ENCODE data around the gene JAKMIP1.

JAKMIP1 gene

GRCh38 chr4:6177587-6178197 lies 22.7 kb downstream of the JAKMIP1 start:
- no peak for DNase-seq

- no peak for DNase-seq
Observed at GRCh38 chr4:6175426-6175825, 24.9 kb downstream of the JAKMIP1 start.

GRCh38 chr4:6172927-6173200 lies 27.5 kb downstream of the JAKMIP1 start:
- no peak for DNase-seq

GRCh38 chr4:6172093-6172926 lies 28.0 kb downstream of the JAKMIP1 start:
- DNase-seq: no peak

- DNase-seq: no peak
Observed at GRCh38 chr4:6169239-6169638, 31.1 kb downstream of the JAKMIP1 start.

GRCh38 chr4:6165766-6166165 lies 34.6 kb downstream of the JAKMIP1 start:
- DNase-seq: no peak

- DNase-seq: no peak
Observed at GRCh38 chr4:6162885-6163284, 37.5 kb downstream of the JAKMIP1 start.

GRCh38 chr4:6161921-6162464 lies 38.4 kb downstream of the JAKMIP1 start:
- DNase-seq: no peak

GRCh38 chr4:6160536-6160935 lies 39.8 kb downstream of the JAKMIP1 start:
- no peak for DNase-seq

- no peak for DNase-seq
Observed at GRCh38 chr4:6157926-6158325, 42.4 kb downstream of the JAKMIP1 start.

- DNase-seq: no peak
Observed at GRCh38 chr4:6155996-6156750, 44.2 kb downstream of the JAKMIP1 start.

GRCh38 chr4:6154875-6155274 lies 45.5 kb downstream of the JAKMIP1 start:
- DNase-seq: no peak

- no peak for DNase-seq
Observed at GRCh38 chr4:6153874-6154273, 46.5 kb downstream of the JAKMIP1 start.

GRCh38 chr4:6152869-6153705 lies 47.3 kb downstream of the JAKMIP1 start:
- no peak for DNase-seq

GRCh38 chr4:6150046-6150735 lies 50.2 kb downstream of the JAKMIP1 start:
- DNase-seq: no peak

GRCh38 chr4:6148506-6149205 lies 51.7 kb downstream of the JAKMIP1 start:
- DNase-seq: no peak

GRCh38 chr4:6147441-6147840 lies 52.9 kb downstream of the JAKMIP1 start:
- DNase-seq: no peak

GRCh38 chr4:6143603-6144181 lies 56.7 kb downstream of the JAKMIP1 start:
- DNase-seq: no peak

- no peak for DNase-seq
Observed at GRCh38 chr4:6142935-6143602, 57.3 kb downstream of the JAKMIP1 start.

GRCh38 chr4:6142511-6142910 lies 57.8 kb downstream of the JAKMIP1 start:
- no peak for DNase-seq

GRCh38 chr4:6141554-6141953 lies 58.8 kb downstream of the JAKMIP1 start:
- no peak for DNase-seq

Measured in femur (tissue), 1 donor.